GM03348 (cell line): ENCODE data around the gene AGPAT2.

Experiments
- DNase-seq: peaks from one replicate; pipeline ENCODE4 v3.0.0; 2012; ENCODE audit warnings: low spot score

AGPAT2 gene

DNA sequence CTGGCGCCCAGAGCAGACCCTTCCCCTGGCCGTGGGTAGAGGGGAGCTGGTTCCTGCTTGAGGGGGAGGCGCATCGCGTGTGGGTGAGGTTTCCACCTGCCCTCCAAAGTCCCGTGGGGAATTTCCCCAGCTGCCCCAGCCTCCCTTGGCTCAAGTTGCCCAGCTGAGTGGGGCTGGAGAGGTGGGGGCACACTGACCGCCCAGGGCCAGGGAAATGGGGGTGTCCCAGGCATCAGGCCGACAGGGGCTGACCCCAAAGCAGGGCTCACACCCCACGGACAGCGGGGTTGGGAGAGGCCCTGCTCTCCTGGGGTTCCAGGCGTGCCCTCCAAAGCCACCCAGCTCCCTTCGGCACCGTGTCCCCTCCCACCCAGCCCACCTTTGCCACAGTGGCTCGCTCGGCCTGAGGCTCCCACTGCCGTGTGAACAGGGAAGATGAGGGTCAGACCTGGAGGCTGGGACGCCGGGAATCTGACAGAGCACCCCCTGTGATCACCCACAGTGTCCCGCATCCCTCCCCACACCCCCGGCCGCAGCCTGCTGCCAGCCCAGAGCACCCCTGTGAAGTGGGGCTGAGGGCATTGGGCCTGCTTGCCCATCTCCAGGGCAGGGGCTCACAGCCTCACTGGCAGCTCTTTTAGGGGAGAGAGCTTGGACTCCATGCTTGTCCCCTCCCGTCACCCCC is 25.5 kb downstream of the AGPAT2 start:
- no peak for DNase-seq

DNA sequence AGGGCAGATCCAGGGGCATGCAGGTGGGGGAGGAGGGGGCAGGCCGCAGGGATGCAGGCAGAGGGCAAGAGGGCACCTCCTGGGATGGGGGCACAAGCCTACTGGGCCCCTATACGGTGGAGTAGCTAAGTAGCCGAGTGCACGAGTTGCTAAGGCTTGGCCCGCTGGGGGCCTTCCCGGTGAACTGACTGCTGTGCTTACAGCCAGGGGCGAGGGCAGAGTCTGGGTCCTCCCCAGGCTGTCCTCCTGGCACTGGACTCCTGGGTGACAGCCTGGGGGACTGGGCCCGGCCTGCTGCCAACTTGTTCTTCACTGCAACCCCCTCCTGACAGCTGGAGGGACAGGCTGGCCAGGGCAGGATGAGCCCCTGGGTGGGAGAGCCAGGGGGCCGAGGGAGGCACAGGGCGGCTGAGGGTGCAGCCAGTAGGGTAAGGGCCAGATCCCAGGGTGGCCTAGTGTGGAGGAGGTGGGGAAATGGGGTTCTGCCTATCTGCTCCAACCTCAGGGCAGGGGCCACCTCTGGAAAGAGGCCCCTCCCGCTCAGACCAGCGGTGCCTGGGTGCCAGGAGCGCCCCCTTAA is 26.2 kb downstream of the AGPAT2 start:
- DNase-seq, result no peak

DNA sequence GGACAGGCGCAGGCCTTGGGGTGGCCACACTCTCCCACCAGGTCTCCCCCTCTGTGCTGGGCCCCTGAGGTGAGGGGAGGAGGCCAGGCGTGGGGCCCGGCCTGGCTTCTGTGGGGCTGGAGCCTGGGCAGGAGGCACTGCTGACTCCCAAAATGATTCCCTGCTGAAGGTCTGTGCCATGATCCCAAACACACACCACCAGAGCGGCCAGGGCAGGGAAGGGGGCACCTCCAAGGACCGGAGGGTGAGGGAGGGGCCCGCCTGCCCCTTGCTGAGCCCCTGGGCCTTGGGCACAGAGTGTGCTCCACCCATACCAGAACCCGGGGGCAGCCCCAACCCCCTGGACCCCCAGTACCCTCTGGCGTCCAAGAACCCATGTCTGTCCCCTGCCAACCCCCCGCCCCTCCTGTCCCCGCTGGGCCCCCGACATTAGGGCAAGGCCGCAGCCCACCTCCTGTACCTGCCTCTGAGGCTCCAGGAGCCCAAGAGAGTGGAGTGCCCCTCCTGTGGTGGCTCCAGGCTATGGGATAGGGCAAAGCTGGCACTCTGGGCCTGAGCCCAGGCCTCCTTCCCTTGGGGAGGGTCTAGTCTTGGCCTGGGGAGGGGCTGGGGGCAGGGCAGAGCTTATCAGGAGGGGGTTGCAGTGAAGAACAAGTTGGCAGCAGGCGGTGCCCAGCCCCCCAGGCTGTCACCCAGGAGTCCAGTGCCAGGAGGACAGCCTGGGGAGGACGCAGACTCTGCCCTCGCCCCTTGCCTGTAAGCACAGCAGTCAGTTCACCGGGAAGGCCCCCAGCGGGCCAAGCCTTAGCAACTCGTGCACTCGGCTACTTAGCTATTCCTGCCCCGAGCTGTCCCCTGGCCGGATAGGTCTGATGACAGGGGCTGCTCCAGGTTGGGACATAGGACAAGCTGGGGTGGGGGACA is 27.1 kb downstream of the AGPAT2 start:
- no peak for DNase-seq

DNA sequence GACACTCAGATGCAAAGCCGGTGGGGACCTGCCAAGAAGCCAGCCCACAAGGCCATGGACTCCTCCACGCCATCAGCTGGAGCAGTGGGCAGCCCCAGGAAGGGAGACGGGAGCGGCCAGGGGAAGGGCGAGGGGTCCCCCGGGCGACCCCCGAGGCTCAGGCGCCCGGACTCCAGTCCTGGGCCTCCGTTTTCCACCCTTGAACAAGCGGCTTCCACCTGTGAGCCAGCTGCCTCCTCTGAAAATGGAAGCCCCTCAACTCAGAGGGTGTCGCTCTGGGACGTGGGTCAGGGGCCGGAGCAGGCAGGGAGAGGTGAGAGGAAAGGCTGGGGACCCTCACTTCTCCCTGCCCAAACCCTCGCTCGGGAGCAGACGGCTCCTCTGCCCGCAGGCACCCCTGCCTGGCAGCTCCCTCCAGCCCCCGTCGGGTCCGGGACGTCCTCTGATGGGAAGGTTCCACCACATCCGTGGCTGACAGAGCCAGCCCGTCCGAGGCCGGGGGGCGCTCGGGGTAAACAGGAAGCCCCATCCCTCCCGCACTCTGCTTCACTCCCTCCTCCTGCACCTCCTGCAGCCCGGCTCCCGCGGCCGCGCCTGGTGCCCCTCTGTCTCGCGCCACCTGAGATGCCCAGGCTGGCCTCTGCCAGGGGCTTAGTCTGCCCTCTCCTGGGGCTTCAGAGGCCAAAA is 28.3 kb downstream of the AGPAT2 start:
- DNase-seq, result no peak

DNA sequence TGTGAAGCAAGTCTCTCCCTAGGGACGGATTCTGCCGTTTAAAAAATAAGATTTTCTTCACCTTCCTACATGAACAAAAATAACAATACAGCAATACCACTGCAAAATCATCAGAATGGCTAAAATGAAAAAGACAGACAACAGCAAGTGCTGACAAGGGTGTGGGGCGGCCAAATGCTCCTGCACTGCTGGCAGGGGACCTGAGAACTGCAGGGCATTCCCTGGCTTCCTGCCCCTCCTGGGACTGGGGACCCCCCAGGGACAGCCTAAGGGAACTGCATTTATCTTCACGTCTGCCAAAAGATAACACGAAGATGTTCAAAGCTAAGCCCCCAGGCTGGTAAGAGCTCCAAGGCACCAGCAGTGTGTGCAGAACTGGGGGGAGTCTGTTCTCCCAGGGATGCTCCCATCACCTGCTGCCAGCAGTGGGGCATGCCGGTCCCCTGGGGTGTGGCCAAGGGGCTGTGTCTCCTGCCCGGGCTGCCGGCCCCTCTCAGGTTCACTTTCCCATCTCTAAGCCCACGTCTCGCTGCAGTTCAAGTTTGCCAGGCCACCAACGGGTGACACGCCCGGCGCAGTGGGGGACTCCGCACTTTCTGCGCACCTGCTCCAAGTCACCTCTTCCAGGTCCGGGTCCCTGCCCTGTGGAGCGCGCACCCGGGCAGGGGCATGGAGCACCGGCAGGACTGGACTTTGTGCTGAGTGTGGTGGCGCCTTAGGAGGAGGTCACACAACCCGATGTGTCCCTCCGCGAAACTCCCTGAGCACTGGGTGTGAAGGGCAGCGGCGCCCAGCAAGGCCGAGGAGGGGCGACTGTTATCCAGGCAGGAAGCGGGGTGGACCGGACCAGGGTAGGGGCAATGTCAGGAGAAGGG is 29.0 kb downstream of the AGPAT2 start:
- no peak for DNase-seq

DNA sequence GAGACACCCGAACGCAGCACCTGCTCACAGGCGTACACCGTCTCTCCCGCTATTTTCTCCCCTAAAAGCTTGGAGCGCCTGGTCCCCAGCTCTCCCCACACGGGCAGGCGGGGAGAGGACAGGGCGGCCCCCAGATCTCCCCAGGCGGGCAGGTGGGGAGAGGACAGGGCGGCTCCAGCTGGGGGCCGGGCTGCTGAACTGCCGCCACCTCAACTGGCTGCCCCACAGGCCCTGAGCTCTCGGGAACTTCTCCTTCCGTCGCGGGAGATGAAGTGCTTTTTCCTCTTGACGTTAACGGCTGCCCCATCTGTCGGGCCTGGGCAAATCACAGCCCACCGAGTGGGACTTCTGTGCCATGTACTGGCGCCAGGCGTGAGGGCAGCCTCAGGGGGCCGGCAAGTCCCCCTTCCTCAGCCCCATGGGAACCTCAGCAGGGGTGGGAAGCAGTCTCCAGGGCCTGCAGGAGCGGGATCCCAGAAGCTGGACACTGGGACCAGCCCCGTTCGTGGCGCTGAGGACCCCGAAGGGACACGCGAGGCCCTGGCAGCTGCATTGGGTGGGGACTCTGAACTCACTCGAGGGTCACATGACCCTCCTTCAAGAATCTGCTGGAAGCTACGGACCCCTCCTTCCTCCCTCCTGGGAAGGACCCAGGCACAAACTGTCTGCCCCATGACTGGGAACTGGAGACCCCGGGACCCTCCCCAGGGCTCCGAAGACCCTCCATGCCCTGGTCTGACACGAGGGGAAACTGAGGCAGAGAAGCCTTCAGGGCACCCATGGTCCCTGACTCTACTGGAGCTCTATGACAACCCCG is 30.3 kb downstream of the AGPAT2 start:
- no peak for DNase-seq

DNA sequence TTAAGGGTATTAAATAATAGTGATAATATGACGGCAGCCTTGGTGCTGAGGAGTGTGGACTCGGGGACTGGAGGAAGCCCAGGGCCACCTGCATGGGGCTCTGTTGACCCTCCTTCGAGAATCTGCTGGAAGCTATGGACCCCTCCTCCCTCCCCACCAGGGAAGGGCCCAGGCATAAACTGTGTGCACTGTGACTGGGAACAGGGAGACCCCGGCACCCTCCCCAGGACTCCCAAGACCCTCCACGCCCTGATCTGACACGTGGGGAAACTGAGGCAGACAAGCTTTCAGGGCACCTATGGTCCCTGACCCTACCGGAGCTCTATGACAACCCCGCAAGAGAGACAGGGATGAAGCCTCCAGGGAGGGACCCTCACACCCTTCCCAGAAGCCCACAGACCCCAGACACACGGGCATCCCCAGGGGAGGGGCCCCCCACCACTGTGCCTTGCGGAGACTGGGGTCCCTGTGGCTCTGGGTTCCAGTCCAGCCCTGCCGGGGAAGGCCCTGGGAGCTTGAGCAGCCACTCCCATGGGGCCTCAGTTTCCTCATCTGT is 31.0 kb downstream of the AGPAT2 start:
- no peak for DNase-seq

DNA sequence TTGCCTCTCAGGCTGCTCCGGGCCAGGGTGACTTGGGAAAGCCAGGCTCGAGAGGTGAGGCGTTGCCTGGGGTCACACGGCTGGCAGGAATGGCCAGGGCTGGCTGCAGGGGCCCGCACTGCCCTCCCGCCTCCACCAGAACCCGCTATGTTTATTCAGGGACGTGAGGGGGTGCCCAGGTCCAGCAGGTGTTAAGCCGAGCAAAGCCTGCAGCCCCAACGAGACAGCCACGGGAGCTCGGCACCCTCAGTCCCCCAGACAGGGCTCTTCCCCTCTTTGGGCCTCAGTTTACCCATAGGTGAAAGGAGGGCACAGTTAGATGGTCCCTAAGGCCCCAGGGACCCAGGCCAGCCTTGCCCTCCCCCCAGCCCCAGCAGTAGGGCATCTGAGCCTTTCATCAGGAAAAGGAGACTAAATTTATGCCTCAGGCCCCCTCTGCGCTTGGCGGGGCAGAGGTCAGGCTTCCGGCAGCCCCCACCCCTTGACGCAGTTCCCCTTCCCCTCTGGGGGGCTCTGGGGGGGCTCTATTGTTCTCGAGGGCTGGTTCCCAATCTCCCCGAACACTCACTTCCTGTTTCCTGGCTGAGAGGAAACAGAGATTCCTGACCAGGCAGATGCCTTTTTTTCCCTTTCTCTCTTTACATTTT is 31.6 kb downstream of the AGPAT2 start:
- no peak for DNase-seq

DNA sequence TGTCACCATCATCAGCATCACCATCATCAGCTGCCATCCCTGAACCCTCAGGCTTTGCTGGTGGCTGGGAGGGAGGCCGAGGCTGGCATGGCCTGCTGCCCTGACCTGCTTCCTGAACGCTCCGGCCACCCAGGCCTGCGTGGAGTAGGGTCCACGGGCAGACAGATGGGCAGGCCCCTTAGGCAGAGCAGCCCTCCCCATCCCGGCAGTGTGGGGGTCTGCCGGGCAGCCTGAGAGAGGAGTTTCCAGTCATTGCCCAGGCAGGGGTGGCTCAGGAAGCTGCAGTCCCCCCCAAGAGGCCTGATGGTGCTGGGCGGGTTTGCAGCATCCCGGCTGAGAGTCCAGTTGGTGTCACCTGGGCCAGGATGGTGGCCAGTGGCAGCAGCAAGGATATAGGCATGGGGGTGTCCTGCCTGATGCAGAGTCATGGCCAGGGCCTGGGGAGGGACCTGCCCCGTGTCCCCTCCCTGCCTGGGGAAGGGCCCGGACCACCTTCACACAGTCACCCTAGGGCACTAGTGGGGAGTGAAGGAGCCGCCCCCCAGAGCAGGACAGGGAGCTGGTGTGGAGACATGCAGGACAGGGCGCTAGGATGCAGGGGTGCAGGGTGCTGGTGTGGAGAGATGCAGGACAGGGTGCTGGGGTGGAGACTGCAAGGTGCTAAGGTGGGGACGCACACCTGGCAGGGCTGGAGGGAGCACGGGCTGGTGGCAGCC is 32.3 kb downstream of the AGPAT2 start:
- no peak for DNase-seq

DNA sequence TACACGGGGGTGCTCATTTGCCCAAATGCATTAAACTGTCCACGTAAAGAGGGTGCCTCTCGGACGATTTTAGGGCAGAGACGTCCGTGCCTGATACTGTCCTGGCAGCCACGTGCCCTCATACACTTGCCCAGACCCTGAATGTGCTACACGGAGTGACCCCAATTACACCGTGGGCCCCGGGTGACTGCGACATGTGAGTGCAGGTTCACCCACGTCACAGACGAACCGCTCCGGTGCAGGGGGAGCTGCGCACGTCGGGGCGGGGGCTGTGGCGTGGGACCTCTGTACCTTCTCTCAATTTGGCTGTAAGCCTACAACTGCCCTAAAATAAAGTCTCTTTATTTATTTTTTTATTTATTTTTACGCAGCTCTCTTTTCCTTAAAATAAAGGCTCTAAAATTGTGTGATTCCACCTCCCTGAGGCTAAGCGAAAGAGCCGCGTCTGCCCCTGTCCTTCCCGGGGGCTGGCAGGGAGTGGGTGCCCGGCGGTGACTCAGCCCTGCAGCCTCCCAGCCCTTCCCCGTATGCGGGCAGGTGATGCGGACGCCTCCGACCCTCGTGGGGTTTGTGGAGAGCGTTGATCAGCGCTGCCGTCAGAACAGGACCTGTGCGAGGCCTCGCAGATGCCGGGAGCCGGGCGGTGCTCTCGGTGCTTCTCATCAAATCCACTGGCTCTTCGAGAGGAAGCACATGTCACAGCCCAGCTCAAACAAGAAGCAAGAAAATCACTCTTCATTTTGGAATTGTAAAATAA is 33.8 kb downstream of the AGPAT2 start:
- DNase-seq, result no peak

DNA sequence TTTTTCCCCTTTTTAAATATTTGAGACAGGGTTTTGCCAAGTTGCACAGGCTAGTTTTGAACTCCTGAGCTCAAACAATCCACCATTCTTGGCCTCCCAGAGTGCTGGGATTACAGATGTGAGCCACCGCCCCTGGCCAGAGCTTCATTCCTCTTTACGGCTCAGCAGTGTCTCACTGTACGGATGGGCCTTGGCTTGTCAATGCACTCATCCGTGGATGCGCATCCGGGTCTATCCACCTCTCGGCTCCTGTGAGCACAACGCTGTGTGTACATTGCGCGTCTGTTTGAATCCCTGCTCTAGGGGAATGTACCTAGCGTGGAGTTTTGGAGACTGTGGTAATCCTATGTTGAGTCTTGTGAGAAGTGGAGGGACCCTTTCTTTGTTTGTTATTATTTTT is 35.4 kb downstream of the AGPAT2 start:
- no peak for DNase-seq

DNA sequence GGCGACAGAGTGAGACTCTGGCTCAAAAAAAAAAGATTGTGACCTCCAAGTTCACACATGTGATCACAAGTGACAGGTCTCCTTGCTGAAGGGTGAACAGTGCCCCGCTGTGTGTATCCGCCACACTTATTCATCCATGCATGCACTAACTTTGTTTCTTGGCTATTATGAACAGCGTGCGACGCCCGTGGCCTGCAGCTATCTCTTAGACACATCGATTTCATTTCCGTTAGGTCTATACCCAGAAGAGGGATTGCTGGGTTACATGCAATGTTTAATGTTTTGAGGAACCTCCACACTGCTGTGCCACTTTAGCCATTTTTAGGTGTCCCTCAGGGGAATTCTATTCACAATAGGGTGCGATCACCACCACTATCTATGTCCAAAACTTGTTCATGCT is 36.6 kb downstream of the AGPAT2 start:
- DNase-seq, result no peak

DNA sequence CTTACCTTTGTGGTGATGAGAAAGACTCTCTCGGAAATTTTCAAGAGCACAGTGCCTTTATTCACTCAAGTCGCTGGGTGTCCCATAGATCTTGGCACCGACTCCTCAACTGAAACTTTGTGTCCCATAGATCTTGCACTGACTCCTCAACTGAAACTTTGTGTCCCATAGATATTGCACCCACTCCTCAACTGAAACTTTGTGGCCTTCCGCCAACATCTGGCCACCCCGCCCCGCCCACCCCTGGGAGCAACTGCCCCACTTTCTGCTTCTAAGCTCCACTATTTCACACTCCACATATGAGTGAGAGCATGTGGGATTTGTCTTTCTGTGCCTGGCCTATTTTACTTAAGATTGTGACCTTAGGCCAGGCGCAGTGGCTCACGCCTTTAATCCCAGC is 37.2 kb downstream of the AGPAT2 start:
- no peak for DNase-seq

DNA sequence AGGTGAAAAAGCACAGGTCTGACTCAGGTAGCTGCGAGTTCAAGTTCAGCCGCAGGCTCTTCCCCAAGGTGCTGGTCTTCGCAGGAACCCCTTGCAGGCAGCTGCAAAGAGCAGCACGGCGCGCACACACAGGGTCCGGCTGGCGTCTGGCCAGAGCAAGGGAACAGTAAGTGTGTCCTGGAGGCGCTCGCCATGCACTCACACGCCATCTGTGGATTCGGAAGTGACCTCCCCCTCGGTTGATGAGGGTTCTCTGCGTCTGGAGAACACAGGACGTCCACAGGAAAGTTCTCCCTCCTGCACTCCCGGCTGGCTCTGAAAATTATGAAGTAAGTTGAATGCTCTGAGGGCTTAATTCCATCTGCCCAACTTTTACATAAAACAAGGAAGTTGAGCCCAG is 38.5 kb downstream of the AGPAT2 start:
- no peak for DNase-seq

DNA sequence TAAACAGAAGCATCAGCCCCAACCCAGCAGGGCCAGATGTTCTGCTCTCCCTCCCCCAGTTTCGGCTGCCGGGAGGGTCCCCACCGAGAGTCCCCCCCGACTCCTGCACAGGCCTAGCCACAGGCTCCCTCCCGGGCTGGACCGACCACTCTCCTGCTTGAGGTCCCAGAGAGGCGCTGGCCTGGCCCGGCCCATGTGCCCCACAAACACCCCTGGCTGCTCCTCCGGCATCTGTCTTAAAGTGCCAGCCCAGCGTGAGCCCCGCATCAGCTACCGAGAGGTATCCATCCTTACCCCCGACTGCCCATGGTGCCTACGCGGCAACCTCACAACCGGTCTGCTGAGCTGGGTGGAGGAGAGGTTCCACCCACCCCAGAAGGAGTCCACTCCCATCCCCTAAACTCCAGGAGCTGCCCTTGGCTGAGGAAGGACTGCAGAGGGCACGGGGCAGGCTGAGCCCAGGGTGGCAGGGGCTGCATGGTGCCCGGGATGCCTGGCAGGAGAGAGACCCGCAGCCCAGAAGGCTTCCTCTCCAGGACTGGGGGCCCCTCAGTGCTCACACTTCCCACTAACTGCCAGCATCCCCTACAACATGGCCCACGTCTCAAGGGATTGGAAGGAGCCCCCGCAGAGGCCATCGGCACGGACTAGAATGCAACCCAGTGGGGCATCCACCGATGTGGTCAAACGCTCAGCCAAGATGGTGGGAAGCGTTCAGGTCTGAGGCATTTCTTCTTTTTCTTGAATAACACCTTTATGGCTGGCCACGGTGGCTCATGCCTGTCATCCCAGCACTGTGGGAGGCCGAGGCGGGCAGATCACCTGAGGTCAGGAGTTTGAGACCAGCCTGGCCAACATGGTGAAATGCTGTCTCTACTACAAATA is 40.2 kb downstream of the AGPAT2 start:
- no peak for DNase-seq

DNA sequence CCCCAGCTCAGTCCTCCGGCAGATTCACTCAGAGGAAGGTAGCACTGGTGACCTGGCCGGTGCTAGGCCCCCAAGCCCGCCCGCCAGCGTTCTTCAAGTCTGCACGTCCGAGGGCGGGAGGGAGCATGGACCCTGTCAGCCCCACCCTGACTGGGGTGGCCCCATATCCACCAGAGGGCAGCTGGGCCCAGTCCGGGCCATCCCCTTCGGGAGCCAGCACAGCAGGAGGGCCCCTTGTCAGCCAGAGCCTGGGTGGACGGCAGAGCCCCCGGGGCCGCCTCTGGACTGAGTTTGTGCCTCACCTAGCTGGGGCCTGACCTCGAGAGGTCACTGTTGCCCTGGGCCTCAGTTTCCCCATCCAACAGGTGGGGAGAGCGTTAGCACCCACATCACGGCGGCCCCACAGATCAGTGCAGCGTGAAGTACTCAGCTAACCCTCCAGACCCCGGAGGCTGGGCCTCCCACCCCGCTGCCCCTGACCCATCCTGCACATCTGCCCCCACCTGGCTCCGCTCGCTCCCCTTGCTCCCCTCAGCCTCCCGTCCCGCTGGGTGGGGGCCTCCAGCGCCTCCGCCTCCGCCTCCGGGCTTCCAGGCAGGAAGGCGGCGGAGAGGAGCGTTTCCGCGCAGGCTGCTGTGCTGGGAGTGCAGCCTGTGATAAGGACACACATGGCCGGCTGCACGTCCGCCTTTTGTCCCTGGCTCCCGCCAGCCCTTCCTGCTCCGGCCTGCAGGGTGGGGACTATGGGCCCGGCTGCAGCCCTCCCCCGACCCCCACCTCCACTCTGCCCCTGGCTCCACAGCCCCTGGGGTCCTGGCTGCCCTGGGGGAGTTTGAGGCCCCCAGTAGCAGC is 41.1 kb downstream of the AGPAT2 start:
- no peak for DNase-seq
